ENCODE results near the gene PIGZ.
"Not testable (repeated sequence)": the region's sequence is repeated elsewhere in the genome, so short reads cannot be mapped to it uniquely, and the experiment has no call there.

The PIGZ gene

GRCh38 chr3:196951371-196951770 is 17.3 kb downstream of the PIGZ start:
- DNase-seq (ENCODE audit: low spot score) (no peak), FAIRE-seq (no peak)

GRCh38 chr3:196949750-196950149 is 18.9 kb downstream of the PIGZ start:
- FAIRE-seq (no peak), DNase-seq (ENCODE audit: low spot score) (no peak)

GRCh38 chr3:196949285-196949619 is 19.4 kb downstream of the PIGZ start:
- FAIRE-seq = no peak
- DNase-seq (ENCODE audit: low spot score) = no peak

- DNase-seq (ENCODE audit: low spot score) = no peak
- FAIRE-seq = no peak
These were observed 20.0 kb downstream of the PIGZ start for GRCh38 chr3:196948442-196949284.

- no peak for FAIRE-seq
- no peak for DNase-seq (ENCODE audit: low spot score)
These were observed 20.7 kb downstream of the PIGZ start for GRCh38 chr3:196947860-196948441.

- no peak for FAIRE-seq
These were observed 21.3 kb downstream of the PIGZ start for GRCh38 chr3:196947136-196947859.

GRCh38 chr3:196944037-196944790 is 24.4 kb downstream of the PIGZ start:
- not testable (repeated sequence) for DNase-seq (ENCODE audit: low spot score); FAIRE-seq

More at GRCh38 chr3:196947136-196947859, 21.3 kb downstream of the PIGZ start:
- DNase-seq (ENCODE audit: low spot score) = no peak

GRCh38 chr3:196942915-196943277 is 25.7 kb downstream of the PIGZ start:
- FAIRE-seq (no peak), DNase-seq (ENCODE audit: low spot score) (no peak)

DNA sequence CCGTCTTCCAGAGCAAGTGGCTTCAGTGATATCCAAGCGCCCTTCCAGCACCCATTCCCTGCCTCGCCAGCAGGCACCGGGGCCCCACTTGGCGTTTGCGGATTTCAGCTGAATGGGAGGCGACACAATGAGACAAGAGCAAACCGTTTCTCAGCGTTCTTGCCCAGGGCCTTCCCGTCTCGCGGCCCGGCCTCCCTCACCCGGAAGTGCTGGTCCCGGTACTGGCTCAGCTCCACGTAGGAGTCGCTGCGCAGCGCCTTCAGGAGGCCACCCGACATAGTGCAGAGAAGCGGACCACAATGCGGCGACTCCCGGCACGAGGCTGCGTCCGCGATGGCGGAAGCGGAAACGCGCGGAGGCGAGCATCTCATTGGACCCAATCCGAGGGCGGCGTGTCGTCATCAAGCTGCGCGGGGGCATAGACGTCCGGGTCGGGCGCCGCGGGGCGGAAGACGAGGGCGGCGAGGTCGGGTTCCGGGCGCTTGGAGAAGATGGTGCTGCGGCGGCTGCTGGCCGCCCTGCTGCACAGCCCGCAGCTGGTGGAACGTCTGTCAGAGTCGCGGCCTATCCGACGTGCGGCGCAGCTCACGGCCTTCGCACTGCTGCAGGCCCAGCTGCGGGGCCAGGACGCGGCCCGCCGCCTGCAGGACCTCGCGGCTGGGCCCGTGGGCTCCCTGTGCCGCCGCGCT is 26.3 kb downstream of the PIGZ start, which contains the start of gene NCBP2:
Gene NCBP2 (minus strand): TSS at position 303 of the 689 bp plus-strand sequence. CDS start 25 bp downstream, at position 278.
- no peak for FAIRE-seq

DNA sequence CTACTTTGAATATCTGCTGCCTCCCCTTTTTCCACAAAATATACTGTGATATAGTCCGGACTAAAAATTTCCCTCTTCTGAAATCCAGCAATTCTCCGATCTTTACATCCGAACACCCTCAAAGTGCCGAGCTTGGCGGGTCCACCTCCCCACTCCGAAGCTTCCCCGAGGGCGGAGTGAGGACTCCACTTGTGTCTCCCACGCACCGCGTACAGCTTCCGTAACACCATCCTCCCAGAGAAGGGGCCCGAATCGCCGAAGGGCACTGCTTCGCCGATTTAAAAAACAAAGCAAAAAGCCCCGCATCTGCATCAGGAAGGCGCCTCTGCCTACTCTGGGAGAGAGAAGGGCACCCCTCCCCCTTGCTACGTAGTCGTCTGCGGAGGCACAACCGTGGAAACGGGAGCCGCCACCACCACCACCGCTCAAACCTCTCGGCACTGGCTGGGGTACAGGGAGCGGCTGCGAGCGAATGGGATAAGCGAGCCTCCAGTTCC is 26.9 kb downstream of the PIGZ start:
- DNase-seq (ENCODE audit: low spot score) (peak; percentile 27), FAIRE-seq (no peak)

More for the DNA sequence above, 26.3 kb downstream of the PIGZ start, which contains the start of gene NCBP2:
- DNase-seq (ENCODE audit: low spot score) = peak; percentile 96

DNA sequence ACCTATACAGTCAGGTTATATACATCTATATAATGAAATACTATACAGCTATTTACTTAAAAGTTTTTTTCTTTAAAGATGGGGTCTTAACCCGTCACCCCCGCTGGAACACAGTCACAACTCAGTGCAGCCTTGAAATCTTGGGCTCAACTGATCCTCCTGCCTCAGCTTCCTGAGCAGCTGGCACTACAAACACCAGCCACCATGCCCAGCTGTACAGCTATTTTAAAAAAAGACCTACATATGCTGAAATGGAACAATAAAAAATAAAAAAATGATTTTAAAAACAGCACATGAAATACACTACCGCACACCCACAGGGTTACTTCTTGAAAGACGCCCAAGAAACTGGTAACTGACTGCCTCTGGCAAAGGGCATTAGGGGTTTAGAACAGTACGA is 30.1 kb downstream of the PIGZ start:
- no peak for DNase-seq (ENCODE audit: low spot score)
- FAIRE-seq = no peak

DNA sequence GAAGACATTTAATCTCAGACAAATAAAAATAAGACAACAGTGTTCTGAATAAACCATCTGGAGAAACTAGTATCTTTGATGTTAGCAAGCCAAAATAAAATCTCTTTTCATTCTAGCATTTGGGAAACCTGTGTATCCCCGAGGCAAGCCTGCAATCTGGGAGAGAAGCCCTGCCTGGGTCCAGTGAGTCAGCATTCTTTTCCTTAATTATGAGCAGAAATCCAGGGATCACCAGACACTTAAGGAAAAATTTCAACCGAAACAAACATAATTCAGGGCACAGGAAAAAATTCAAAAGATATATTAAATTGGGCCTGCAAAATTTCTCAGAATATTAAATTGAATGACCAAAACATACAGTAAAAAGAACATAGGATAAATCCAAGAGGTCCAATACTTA is 30.5 kb downstream of the PIGZ start:
- no peak for DNase-seq (ENCODE audit: low spot score)
- no peak for FAIRE-seq

DNA sequence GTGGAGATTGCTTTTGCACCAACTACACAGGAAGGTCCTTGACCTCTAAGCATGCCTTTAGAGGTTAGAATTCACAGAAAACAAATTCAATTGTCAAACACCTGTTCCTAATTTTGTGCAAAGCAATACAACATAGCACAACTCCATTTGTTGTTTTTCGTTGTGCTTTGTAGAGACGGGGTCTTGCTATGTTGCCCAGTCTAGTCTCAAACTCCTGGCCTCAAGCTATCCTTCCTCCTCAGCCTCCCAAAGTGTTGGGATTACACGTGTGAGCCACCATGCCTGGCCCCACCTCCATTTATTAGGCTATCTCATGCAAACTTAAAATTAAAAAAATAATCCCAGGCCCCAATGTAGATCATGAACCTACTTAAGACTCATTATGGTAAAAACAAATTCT is 32.3 kb downstream of the PIGZ start:
- FAIRE-seq (no peak), DNase-seq (ENCODE audit: low spot score) (no peak)

- DNase-seq (ENCODE audit: low spot score) = no peak
- FAIRE-seq = no peak
These were observed 36.0 kb downstream of the PIGZ start for GRCh38 chr3:196932600-196932999.

DNA sequence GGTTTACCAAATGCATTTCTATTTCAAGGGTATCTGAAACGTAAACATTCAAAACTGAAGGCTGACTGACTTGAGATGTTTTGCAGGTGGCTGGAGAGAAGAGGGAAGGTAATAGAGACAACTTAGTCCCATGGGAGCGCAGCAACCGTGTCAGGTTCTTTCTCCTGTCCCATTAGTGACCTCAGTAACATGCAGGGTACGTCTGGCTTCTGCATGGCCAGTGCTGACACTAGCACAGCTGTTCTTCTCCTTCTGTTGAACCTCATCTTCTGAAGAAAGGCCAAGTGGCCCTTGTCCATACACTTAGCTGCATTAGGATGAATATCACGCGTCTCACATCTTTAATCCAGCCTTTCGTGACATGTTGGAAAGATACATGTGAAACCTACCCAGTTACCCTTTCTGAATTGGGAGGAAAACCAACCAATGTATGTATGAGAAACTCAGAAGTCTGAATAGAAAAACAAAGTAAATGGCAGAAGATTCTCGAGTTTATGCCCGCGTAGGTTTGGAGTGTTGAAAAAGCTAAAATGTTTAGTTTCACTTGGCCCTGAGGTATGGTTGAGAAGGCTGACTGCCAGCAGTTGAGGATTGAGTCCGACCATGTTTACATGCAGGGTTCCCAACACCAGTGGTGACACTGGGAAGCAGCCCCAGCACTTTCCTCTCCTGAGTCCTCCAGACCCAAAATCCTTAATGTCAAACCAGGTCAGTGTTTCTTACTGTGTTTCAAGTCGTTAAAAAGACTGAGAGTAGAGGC is 36.6 kb downstream of the PIGZ start:
- DNase-seq (ENCODE audit: low spot score) (no peak), FAIRE-seq (no peak)

- FAIRE-seq (no peak), DNase-seq (ENCODE audit: low spot score) (no peak)
These were observed 37.5 kb downstream of the PIGZ start for GRCh38 chr3:196931157-196931556.

GRCh38 chr3:196927571-196928453 is 40.8 kb downstream of the PIGZ start:
- DNase-seq (ENCODE audit: low spot score) (no peak), FAIRE-seq (no peak)

DNA sequence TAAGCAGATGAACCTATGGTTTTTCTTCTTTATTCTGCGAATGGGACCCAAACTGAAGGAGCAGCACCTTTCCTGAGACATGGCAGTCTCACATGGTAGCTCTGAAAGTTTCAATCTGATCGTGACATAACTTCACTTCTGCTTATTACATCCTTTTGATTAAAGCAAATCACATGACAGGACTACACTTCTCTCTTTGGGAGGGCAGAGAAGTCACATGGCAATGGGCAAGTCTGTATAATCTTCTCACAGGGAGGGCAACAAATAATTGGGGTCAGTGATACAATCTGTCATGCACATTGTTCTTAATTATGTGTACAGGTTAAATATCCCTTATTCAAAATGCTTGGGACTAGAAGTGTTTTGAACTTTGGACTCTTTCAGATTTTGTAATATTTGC is 47.9 kb downstream of the PIGZ start:
- no peak for FAIRE-seq
- DNase-seq (ENCODE audit: low spot score) = no peak

DNA sequence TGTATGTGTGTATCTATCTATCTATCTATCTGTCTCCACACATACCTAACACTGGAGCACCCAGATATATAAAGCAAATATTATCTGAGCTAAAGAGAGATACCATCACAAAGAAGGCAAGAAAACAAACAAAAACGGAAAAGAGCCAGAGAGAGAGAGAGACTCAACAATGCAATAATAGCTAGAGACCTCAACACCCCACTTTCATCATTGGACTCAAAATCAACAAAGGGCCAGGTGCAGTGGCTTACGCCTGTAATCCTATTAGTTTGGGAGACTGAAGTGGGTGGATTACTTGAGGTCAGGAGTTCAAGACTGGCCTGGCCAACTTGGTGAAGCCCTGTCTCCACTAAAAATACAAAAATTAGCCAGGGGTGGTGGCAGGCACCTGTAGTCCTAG is 49.7 kb downstream of the PIGZ start:
- DNase-seq (ENCODE audit: low spot score) = no peak
- FAIRE-seq = no peak

Data from urothelium cell line (cell line).